ENCODE data around the gene FAM53B.

- TF ChIP-seq EZH2phosphoT487 (IDR thresholded peaks at IDR 0.05; ENCODE audit: insufficient read depth, low read depth) (no peak), EZH2 (IDR thresholded peaks at IDR 0.05; ENCODE audit: insufficient read depth, poor library complexity, severe bottlenecking) (no peak)
Measured at GRCh38 chr10:124708922-124709520, 35.2 kb downstream of the FAM53B start.
